ENCODE data around the gene HACL1. TPM values are rescaled to one million over a fixed set of nuclear protein-coding genes. Genes with fewer than 3 reads are reported as not detected.
A peak's percentile ranks its signal among the peaks of the same experiment; 100 is the strongest.

The HACL1 gene
- total and polyA plus RNA-seq, 11 donors: 7.2 to 21.5 (median 12.6) TPM

DNA sequence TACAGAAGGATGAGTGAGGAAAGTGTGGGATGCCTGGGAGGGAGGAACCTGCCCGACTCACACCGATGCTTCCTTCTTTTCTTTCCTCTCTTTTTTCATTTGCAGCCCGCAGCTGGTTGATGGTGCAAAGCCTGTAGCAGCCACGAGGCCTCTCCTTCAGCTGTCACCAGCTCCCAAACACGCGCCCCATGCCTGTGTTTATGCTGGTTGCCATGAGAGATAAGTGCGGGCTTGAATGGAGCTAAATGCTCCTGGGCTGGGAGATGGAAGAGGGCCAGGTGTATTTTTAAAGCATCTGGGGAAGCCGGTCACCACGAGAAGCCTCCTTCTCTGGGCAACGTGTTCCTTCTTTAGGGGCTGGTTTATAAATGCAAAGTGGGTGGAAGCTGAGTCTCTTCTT is 89.2 kb downstream of the HACL1 start:
- no peaks in the 10 kb centered on the region for H3K9me3 ChIP-seq
- H3K4me3 ChIP-seq: no peak overlapping the region
- H3K27ac ChIP-seq: peak overlapping the region in 7 of 12 donors; percentile 4 to 73 (median 55)
- H3K27me3 ChIP-seq: no peaks in the 10 kb centered on the region
- peak; percentile 69 to 89 (median 81) for DNase-seq
- H3K36me3 ChIP-seq: no peaks in the 10 kb centered on the region
- peaks cover 0 to 37% (median 13%) of the 10 kb centered on the region in 12 donors for H3K4me1 ChIP-seq
- intact Hi-C loops (cut with DNase I): no loop called here
- TF ChIP-seq POLR2A (IDR thresholded peaks at IDR 0.05): no peak
- TF ChIP-seq, protein P1, sequence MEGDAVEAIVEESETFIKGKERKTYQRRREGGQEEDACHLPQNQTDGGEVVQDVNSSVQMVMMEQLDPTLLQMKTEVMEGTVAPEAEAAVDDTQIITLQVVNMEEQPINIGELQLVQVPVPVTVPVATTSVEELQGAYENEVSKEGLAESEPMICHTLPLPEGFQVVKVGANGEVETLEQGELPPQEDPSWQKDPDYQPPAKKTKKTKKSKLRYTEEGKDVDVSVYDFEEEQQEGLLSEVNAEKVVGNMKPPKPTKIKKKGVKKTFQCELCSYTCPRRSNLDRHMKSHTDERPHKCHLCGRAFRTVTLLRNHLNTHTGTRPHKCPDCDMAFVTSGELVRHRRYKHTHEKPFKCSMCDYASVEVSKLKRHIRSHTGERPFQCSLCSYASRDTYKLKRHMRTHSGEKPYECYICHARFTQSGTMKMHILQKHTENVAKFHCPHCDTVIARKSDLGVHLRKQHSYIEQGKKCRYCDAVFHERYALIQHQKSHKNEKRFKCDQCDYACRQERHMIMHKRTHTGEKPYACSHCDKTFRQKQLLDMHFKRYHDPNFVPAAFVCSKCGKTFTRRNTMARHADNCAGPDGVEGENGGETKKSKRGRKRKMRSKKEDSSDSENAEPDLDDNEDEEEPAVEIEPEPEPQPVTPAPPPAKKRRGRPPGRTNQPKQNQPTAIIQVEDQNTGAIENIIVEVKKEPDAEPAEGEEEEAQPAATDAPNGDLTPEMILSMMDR (IDR thresholded peaks at IDR 0.05): no peak
- peak; percentile 96 to 98 (median 97) for ATAC-seq
- WGBS, 4 donors: 16 to 26% (median 23%) methylated on average over 10 of the region's 10 CpGs

DNA sequence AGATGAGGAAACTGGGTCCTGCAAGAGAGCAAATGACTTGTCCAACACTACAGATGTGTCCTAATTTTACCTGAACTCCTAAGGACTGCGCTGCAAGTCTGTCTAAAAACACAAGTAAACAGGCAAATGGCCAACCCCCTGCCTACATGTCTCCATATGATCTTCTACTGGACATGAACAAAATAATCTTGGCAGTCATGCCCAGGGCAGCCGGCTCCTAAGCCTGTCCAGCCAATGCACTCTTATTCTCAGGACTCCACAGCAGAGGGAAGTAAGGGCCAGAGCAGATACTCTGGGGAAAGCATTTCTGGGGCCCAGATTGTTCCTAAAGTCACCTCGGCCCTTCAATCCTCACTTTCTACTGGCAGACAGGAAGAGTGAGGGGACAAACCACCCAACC is 90.2 kb downstream of the HACL1 start:
- Histone ChIP-seq H3K9me3 (no peaks in the 10 kb centered on the region), H3K4me3 (no peak overlapping the region), H3K27ac (peak overlapping the region in 1 of 12 donors; percentile 73), H3K27me3 (no peaks in the 10 kb centered on the region), H3K36me3 (no peaks in the 10 kb centered on the region), H3K4me1 (peaks cover 0 to 37% (median 13%) of the 10 kb centered on the region in 12 donors)
- ATAC-seq: no peak
- no peak for TF ChIP-seq POLR2A (IDR thresholded peaks at IDR 0.05)
- intact Hi-C loops (cut with DNase I): no loop called here
- WGBS, 4 donors: 92 to 96% (median 93%) methylated on average over 3 of the region's 3 CpGs
- no peak for DNase-seq

Other genes with a start within 250 kb of the HACL1 start
- 10 to 100 TPM in 5 of 9 donors, 1 to 10 TPM in 4; 5.7 to 14.7 (median 10.5) TPM for gene METTL6, start 174.0 kb downstream of the HACL1 start, total RNA-seq
- 10 to 100 TPM in 1 of 2 donors, 1 to 10 TPM in 1; 6.0 to 15.6 TPM for gene METTL6, start 174.0 kb downstream of the HACL1 start, polyA plus RNA-seq
- 10 to 100 TPM in 4 of 9 donors, 1 to 10 TPM in 5; 7.0 to 19.6 (median 9.8) TPM for gene EAF1, start 174.0 kb downstream of the HACL1 start, total RNA-seq
- 10 to 100 TPM in 1 of 2 donors, 1 to 10 TPM in 1; 2.7 to 10.8 TPM for gene EAF1, start 174.0 kb downstream of the HACL1 start, polyA plus RNA-seq
- gene COLQ, start 79.9 kb downstream of the HACL1 start, total RNA-seq: 10 to 100 TPM in 6 of 9 donors, 1 to 10 TPM in 3; 3.4 to 33.0 (median 11.0) TPM
- gene COLQ, start 79.9 kb downstream of the HACL1 start, polyA plus RNA-seq: 1 to 10 TPM; 2.1 to 7.4 TPM
- 10 to 100 TPM in 7 of 9 donors, 1 to 10 TPM in 2; 8.3 to 16.4 (median 13.4) TPM for gene BTD, start 176 bp upstream of the HACL1 start, total RNA-seq
- gene BTD, start 176 bp upstream of the HACL1 start, polyA plus RNA-seq: 1 to 10 TPM; 4.2 to 8.6 TPM
- gene ANKRD28, start 196.4 kb upstream of the HACL1 start, total RNA-seq: 10 to 100 TPM; 20.9 to 32.1 (median 24.6) TPM
- gene ANKRD28, start 196.4 kb upstream of the HACL1 start, polyA plus RNA-seq: 10 to 100 TPM in 1 of 2 donors, 1 to 10 TPM in 1; 4.9 to 15.1 TPM